Ascending aorta (tissue), 2 donors: ENCODE data around the gene LHFPL6. TPM values are rescaled to one million over a fixed set of nuclear protein-coding genes. Genes with fewer than 3 reads are reported as not detected.

Experiments
- DNase-seq, 2 donors: peaks; one replicate each; pipeline ENCODE4 v3.0.0-alpha.2; 2019; ENCODE audit warnings: low spot score in 2 of 2
- H3K27ac ChIP-seq, 2 donors: fragments of 200-600 bp; sonication (generic); one replicate each; pipeline ENCODE4 v1.5.1; 2016 to 2017; ENCODE audit warnings: mild to moderate bottlenecking in 1 of 2
- H3K27me3 ChIP-seq: fragments of 200-600 bp; sonication (generic); one replicate; pipeline ENCODE4 v1.5.1; 2017
- H3K36me3 ChIP-seq, 2 donors: fragments of 200-600 bp; sonication (generic); one replicate each; pipeline ENCODE4 v1.5.1; 2016
- H3K4me1 ChIP-seq, 2 donors: fragments of 200-600 bp; sonication (generic); one replicate each; pipeline ENCODE4 v1.5.1; 2016 to 2017; ENCODE audit warnings: mild to moderate bottlenecking in 1 of 2
- H3K4me3 ChIP-seq, 2 donors: fragments of 200-600 bp; sonication (generic); one replicate each; pipeline ENCODE4 v1.5.1; 2016 to 2017; ENCODE audit warnings: mild to moderate bottlenecking in 1 of 2
- H3K9me3 ChIP-seq, 2 donors: fragments of 200-600 bp; sonication (generic); one replicate each; pipeline ENCODE4 v1.5.1; 2016
- CTCF ChIP-seq, 3 experiments: fragments of 200-600 bp in 2 of 3; fragments of 450-650 bp in 1 of 3; sonication (generic) in 2 of 3; IDR thresholded peaks; one replicate each; pipeline ENCODE4 v1.5.1; 2016 to 2019; ENCODE audit warnings: antibody characterized with exemption in 3 of 3, mild to moderate bottlenecking in 1 of 3, moderate library complexity in 1 of 3
- intact Hi-C: fragments of 100-400 bp; cut with DNase I; formaldehyde crosslinking; loops from one replicate; pipeline ENCODE4 v1.15.1; 2023
- total RNA-seq: library from RNA; depleted of rRNA; stranded (reverse); fragments of >200 nt; gene quantifications from one replicate; pipeline ENCODE4 v1.1.0, GENCODE V29; 2016

LHFPL6 gene
- total RNA-seq, 1 donor from 2014 or later, result 69.4 TPM

- no peak for TF ChIP-seq CTCF (IDR thresholded peaks at IDR 0.05)
These were observed 195.2 kb downstream of the LHFPL6 start for GRCh38 chr13:39407786-39408185.

DNA sequence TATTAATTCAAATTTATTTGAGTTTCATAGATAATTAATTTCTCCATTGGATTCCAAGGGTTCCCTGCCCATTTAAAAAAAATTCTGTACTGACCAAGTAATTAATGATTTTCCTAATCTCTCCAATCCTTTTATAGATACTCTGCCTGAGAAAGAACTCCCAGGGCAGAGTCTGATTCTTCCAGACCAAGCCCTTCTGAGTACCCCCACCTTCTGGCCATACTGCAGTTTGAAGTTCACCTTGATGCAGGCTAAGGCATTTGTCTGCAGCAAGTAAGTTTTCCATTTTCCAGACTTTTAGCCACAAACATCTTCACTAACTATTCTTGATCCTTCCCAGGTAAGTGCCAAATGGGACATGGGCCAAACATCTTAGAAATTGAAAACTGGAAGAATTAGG is 195.9 kb downstream of the LHFPL6 start:
- H3K36me3 ChIP-seq, result no peaks in the 10 kb centered on the region
- H3K27ac ChIP-seq, result no peak overlapping the region
- H3K27me3 ChIP-seq, result no peaks in the 10 kb centered on the region
- peaks cover 0 to 2% of the 10 kb centered on the region in 2 donors for H3K4me1 ChIP-seq
- no peaks in the 10 kb centered on the region for H3K9me3 ChIP-seq
- H3K4me3 ChIP-seq, result no peak overlapping the region
- intact Hi-C loops, result no loop called here
- DNase-seq, result no peak
- no peak for TF ChIP-seq CTCF (IDR thresholded peaks at IDR 0.05)

More at GRCh38 chr13:39407786-39408185, 195.2 kb downstream of the LHFPL6 start:
- no peaks in the 10 kb centered on the region for H3K9me3 ChIP-seq
- DNase-seq, result no peak
- H3K27me3 ChIP-seq, result no peaks in the 10 kb centered on the region
- no peaks in the 10 kb centered on the region for H3K36me3 ChIP-seq
- H3K27ac ChIP-seq, result no peak overlapping the region
- peaks cover 0 to 2% of the 10 kb centered on the region in 2 donors for H3K4me1 ChIP-seq
- intact Hi-C loops, result no loop called here
- H3K4me3 ChIP-seq, result no peak overlapping the region

GRCh38 chr13:39406688-39407087 is 196.3 kb downstream of the LHFPL6 start:
- no peak for TF ChIP-seq CTCF (IDR thresholded peaks at IDR 0.05)
- Histone ChIP-seq H3K36me3 (no peaks in the 10 kb centered on the region), H3K4me3 (no peak overlapping the region), H3K27ac (no peak overlapping the region), H3K4me1 (peaks cover 0 to 2% of the 10 kb centered on the region in 2 donors), H3K9me3 (no peaks in the 10 kb centered on the region), H3K27me3 (no peaks in the 10 kb centered on the region)
- intact Hi-C loops, result no loop called here
- no peak for DNase-seq

- intact Hi-C loops, result no loop called here
- DNase-seq, result no peak
- no peak for TF ChIP-seq CTCF (IDR thresholded peaks at IDR 0.05)
These were observed 197.3 kb downstream of the LHFPL6 start for GRCh38 chr13:39405596-39406205.

GRCh38 chr13:39405107-39405506 is 197.9 kb downstream of the LHFPL6 start:
- intact Hi-C loops, result no loop called here
- Histone ChIP-seq H3K36me3 (no peaks in the 10 kb centered on the region), H3K4me1 (peaks cover 0 to 2% of the 10 kb centered on the region in 2 donors), H3K27ac (no peak overlapping the region), H3K27me3 (no peaks in the 10 kb centered on the region), H3K9me3 (no peaks in the 10 kb centered on the region), H3K4me3 (no peak overlapping the region)
- no peak for TF ChIP-seq CTCF (IDR thresholded peaks at IDR 0.05)
- DNase-seq, result no peak

More at GRCh38 chr13:39405596-39406205, 197.3 kb downstream of the LHFPL6 start:
- no peaks in the 10 kb centered on the region for H3K9me3 ChIP-seq
- peaks cover 0 to 2% of the 10 kb centered on the region in 2 donors for H3K4me1 ChIP-seq
- H3K27me3 ChIP-seq, result no peaks in the 10 kb centered on the region
- H3K4me3 ChIP-seq, result no peak overlapping the region
- no peak overlapping the region for H3K27ac ChIP-seq
- no peaks in the 10 kb centered on the region for H3K36me3 ChIP-seq
